Smooth muscle cell (in vitro differentiated cells): ENCODE measurements around the gene NDUFB4. TPM values are rescaled to one million over a fixed set of nuclear protein-coding genes. Genes with fewer than 3 reads are reported as not detected.

ENCODE experiments used
- DNase-seq: peaks from one replicate; lab custom pipeline; 2025; ENCODE audit not compliant: unreplicated experiment; lab: John Stamatoyannopoulos, UW
- H2AFZ ChIP-seq: fragments of 200-600 bp; sonication (generic); 2 replicates; pipeline ENCODE4 v1.6.0; 2016; ENCODE audit warnings: antibody characterized with exemption, low read depth, mild to moderate bottlenecking
- H3F3A ChIP-seq: fragments of 200-600 bp; sonication (generic); 2 replicates; pipeline ENCODE4 v1.6.0; 2017; ENCODE audit warnings: antibody characterized with exemption, low read depth
- H3K27ac ChIP-seq: fragments of 200-600 bp; sonication (generic); 2 replicates; pipeline ENCODE4 v1.5.1; 2016; ENCODE audit warnings: low read depth, mild to moderate bottlenecking
- H3K27me3 ChIP-seq: fragments of 200-600 bp; sonication (generic); 2 replicates; pipeline ENCODE4 v1.6.1; 2016; ENCODE audit warnings: low read depth, mild to moderate bottlenecking
- H3K36me3 ChIP-seq: fragments of 200-600 bp; sonication (generic); 2 replicates; pipeline ENCODE4 v1.5.1; 2016; ENCODE audit warnings: low read depth
- H3K4me1 ChIP-seq: fragments of 200-600 bp; sonication (generic); 2 replicates; pipeline ENCODE4 v1.5.1; 2016; ENCODE audit warnings: low read depth
- H3K4me2 ChIP-seq: fragments of 200-600 bp; sonication (generic); 2 replicates; pipeline ENCODE4 v1.6.0; 2016; ENCODE audit warnings: mild to moderate bottlenecking
- H3K4me3 ChIP-seq: fragments of 200-600 bp; sonication (generic); 2 replicates; pipeline ENCODE4 v1.5.1; 2016; ENCODE audit warnings: mild to moderate bottlenecking
- H3K79me2 ChIP-seq: fragments of 200-600 bp; sonication (generic); 2 replicates; pipeline ENCODE4 v1.6.0; 2016; ENCODE audit warnings: low read depth, mild to moderate bottlenecking
- H3K9ac ChIP-seq: fragments of 200-600 bp; sonication (generic); 2 replicates; pipeline ENCODE4 v1.6.0; 2016; ENCODE audit warnings: low read depth
- H3K9me3 ChIP-seq: fragments of 200-600 bp; sonication (generic); replicated peaks from 2 replicates; pipeline ENCODE4 v1.5.1; 2016; ENCODE audit warnings: low read depth
- H4K20me1 ChIP-seq: fragments of 200-600 bp; sonication (generic); 2 replicates; pipeline ENCODE4 v1.6.0; 2016; ENCODE audit warnings: low read depth
- WGBS: methylation state at CpG from one replicate; pipeline ENCODE4 v1.1.7; 2016; ENCODE audit warnings: low lambda C conversion rate; 5-methylcytosine and 5-hydroxymethylcytosine counted together
- polyA plus RNA-seq: library from polyadenylated mRNA; unstranded; fragments of >200 nt; fragmentation: Nextera tagmentation; extraction: Ambion mirVana; gene quantifications from 2 replicates; pipeline ENCODE4 v1.2.1, GENCODE V29; 2016
- total RNA-seq: library from RNA; depleted of rRNA; stranded (reverse); fragments of >200 nt; gene quantifications from 2 replicates; pipeline ENCODE4 v1.2.3, GENCODE V29; 2014
- TF ChIP-seq, protein P1 (sequence below): fragments of 200-600 bp; sonication (generic); IDR thresholded peaks from 2 replicates; pipeline ENCODE4 v1.5.1; 2017; ENCODE audit warnings: borderline replicate concordance, mild to moderate bottlenecking, antibody characterized with exemption; ENCODE audit not compliant: insufficient read depth, poor library complexity, severe bottlenecking

NDUFB4 gene
- total and polyA plus RNA-seq, 2 experiments from 2014 or later, result 270 to 493 TPM

DNA sequence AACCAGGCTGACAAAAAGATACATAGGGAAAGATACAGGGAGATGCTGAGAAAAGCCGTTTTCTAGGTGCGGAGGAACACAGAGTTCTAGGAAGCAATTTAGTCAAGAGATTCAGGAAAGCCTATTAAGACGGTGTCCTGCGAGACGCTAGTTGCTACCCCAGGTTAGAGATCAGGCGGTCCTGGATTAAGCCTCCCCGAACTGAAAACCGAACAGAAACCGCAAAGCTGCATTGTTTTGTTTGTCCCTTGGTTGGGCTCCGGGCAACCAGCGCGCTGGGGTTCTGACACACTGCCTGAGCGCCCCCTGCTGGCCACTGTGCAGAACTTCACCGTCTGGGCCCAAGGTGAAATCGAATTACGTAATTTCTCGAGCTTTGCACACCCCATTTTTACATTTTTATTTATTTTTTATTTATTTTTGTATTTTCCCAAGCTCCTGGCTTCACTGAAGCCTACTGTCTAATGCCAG, 37.3 kb upstream of the NDUFB4 start:
- H3K79me2 ChIP-seq, result no peaks in the 10 kb centered on the region
- H3F3A ChIP-seq, result peaks cover 18% of the 10 kb centered on the region
- TF ChIP-seq, protein P1, sequence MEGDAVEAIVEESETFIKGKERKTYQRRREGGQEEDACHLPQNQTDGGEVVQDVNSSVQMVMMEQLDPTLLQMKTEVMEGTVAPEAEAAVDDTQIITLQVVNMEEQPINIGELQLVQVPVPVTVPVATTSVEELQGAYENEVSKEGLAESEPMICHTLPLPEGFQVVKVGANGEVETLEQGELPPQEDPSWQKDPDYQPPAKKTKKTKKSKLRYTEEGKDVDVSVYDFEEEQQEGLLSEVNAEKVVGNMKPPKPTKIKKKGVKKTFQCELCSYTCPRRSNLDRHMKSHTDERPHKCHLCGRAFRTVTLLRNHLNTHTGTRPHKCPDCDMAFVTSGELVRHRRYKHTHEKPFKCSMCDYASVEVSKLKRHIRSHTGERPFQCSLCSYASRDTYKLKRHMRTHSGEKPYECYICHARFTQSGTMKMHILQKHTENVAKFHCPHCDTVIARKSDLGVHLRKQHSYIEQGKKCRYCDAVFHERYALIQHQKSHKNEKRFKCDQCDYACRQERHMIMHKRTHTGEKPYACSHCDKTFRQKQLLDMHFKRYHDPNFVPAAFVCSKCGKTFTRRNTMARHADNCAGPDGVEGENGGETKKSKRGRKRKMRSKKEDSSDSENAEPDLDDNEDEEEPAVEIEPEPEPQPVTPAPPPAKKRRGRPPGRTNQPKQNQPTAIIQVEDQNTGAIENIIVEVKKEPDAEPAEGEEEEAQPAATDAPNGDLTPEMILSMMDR, result peak; percentile 100
- no peaks in the 10 kb centered on the region for H3K9me3 ChIP-seq
- peak overlapping the region; percentile 96 for H3K4me2 ChIP-seq
- no peaks in the 10 kb centered on the region for H3K27me3 ChIP-seq
- WGBS, result 1% methylated on average over 17 of the region's 17 CpGs
- H3K9ac ChIP-seq, result peak overlapping the region; percentile 96
- peak overlapping the region; percentile 82 for H2AFZ ChIP-seq
- peak; percentile 63 for DNase-seq
- peak overlapping the region; percentile 56 for H3K4me3 ChIP-seq
- peaks cover 21% of the 10 kb centered on the region for H3K4me1 ChIP-seq
- H3K27ac ChIP-seq, result peak overlapping the region; percentile 98
- no peaks in the 10 kb centered on the region for H3K36me3 ChIP-seq
- H4K20me1 ChIP-seq, result no peaks in the 10 kb centered on the region

DNA sequence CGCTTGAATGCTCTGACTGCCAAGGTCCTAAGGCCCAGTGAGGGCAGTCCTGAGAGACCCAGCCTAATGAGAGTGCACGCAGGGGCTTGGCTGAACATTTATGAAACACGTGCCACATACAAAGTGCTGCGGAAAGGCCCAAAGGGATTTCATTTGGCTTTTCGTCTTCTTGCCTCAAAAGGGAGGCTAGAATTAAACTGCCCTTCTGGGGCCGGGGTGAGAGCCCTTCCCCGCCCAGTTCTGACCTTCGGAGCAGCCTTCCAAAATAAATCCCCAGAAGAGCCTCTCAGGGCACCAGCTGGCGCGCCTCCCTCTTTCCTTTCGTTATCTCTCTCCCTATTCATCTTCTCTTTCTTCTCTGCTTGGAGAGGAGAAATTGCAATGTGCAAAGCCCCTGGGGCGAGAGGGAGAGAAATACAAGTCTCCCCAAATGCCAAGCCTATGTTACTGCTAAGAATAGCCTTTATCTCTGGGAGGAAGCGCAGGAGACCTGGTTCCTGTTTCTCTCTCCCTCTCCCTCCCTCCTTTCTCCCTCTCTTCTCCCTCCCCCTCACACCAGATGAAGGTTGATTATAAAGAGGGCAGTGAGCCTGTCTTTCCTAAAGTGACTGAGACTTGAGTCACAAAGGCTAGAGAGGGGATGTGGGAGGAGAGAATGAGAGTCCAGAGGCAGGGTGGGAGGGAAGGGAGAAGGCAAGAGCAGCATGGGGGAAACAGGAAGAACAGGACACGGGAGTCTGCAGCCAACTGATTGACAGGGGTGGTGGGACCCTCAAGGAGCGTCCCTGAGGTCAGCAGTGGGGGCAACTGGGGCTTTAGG, 36.7 kb upstream of the NDUFB4 start:
- no peaks in the 10 kb centered on the region for H3K79me2 ChIP-seq
- H3F3A ChIP-seq, result peaks cover 18% of the 10 kb centered on the region
- H3K9ac ChIP-seq, result peak overlapping the region; percentile 96
- no peaks in the 10 kb centered on the region for H3K36me3 ChIP-seq
- peaks cover 21% of the 10 kb centered on the region for H3K4me1 ChIP-seq
- DNase-seq, result no peak
- H3K9me3 ChIP-seq, result no peaks in the 10 kb centered on the region
- peak overlapping the region; percentile 82 for H2AFZ ChIP-seq
- 2% methylated on average over 15 of the region's 15 CpGs for WGBS
- H4K20me1 ChIP-seq, result no peaks in the 10 kb centered on the region
- peak overlapping the region; percentile 56 for H3K4me3 ChIP-seq
- H3K27me3 ChIP-seq, result no peaks in the 10 kb centered on the region
- peak overlapping the region; percentile 98 for H3K27ac ChIP-seq
- H3K4me2 ChIP-seq, result peak overlapping the region; percentile 96
- TF ChIP-seq, protein P1, result no peak

DNA sequence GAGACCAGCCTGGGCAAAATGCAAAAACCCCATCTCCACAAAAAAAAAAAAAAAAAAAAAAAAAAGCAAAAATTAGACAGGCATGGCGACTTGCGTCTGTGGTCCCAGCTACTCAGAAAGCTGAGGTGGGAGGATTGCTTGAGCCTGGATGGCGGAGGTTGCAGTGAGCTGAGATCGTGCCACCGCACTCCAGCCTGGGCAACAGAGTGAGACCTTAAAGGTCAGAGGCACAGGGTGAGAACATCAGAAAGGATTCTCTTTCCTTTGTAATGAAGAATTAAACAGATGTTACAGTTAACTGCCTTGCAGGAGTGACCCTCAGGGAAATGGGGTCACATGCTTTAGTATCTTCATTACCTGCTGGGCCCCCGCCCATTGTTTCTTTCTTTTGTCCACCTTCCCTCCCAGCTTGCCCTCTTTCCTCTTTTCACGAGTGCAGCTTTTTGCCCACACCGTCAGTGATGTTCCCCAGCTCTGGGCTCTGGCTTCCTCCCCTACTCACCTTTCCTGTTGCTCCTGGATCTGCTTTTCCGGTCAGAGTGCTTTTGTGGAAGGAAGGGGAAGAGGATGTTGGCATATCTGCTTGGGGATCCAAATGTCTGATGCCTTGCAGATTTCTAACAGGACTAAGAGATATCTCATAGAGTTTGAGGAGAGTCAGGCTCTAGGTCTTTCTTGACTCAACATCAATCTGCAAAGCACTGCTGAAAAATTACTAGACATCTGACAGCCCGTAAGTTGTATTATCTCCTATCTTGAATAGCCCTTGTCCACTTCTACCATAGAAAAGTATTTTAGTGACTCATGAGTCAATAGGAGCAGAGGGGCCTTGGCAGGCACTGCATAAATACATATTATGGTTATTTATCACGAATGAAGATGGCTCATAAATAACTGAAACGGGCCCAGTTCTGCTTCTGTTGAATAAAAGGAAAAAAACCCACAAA, 35.6 kb upstream of the NDUFB4 start:
- H3K9ac ChIP-seq, result no peak overlapping the region
- no peak overlapping the region for H3K4me3 ChIP-seq
- WGBS, result 63% methylated on average over 12 of the region's 12 CpGs
- no peak for DNase-seq
- TF ChIP-seq, protein P1, result no peak
- peak overlapping the region; percentile 6 for H3K4me2 ChIP-seq
- no peaks in the 10 kb centered on the region for H3K79me2 ChIP-seq
- H3K27me3 ChIP-seq, result no peaks in the 10 kb centered on the region
- no peaks in the 10 kb centered on the region for H3K36me3 ChIP-seq
- peak overlapping the region; percentile 98 for H3K27ac ChIP-seq
- H3K9me3 ChIP-seq, result no peaks in the 10 kb centered on the region
- H2AFZ ChIP-seq, result peak overlapping the region; percentile 12
- peaks cover 21% of the 10 kb centered on the region for H3K4me1 ChIP-seq
- H4K20me1 ChIP-seq, result no peaks in the 10 kb centered on the region
- H3F3A ChIP-seq, result peaks cover 18% of the 10 kb centered on the region
